GM18870 (cell line): ENCODE results near the gene AP1G1.
"Not testable (repeated sequence)": the region's sequence is repeated elsewhere in the genome, so short reads cannot be mapped to it uniquely, and the experiment has no call there.

Experiments used
- ATAC-seq: cut with Tn5 transposase; IDR thresholded peaks from one replicate; pipeline ENCODE4 v1.9.1; 2021; ENCODE audit warnings: moderate library complexity; ENCODE audit not compliant: unreplicated experiment

Gene AP1G1

GRCh38 chr16:71810155-71810530, 1.5 kb upstream of the AP1G1 start:
- ATAC-seq: not testable (repeated sequence)

- peak; percentile 27 for ATAC-seq
These were observed 585 bp downstream of the AP1G1 start for GRCh38 chr16:71807905-71808592.

- no peak for ATAC-seq
These were observed 5.3 kb downstream of the AP1G1 start for GRCh38 chr16:71803305-71803690.

- ATAC-seq: no peak
These were observed 12.0 kb downstream of the AP1G1 start for GRCh38 chr16:71796501-71797097.

GRCh38 chr16:71794943-71795342, 13.7 kb downstream of the AP1G1 start:
- no peak for ATAC-seq

GRCh38 chr16:71794018-71794417, 14.6 kb downstream of the AP1G1 start:
- ATAC-seq: no peak

- ATAC-seq: no peak
These were observed 16.5 kb downstream of the AP1G1 start for GRCh38 chr16:71792176-71792575.

- ATAC-seq: not testable (repeated sequence)
These were observed 18.3 kb downstream of the AP1G1 start for GRCh38 chr16:71790329-71790728.

GRCh38 chr16:71789136-71789535, 19.5 kb downstream of the AP1G1 start:
- ATAC-seq: no peak

- no peak for ATAC-seq
These were observed 20.1 kb downstream of the AP1G1 start for GRCh38 chr16:71788578-71788977.

- not testable (repeated sequence) for ATAC-seq
These were observed 23.5 kb downstream of the AP1G1 start for GRCh38 chr16:71785143-71785542.

- no peak for ATAC-seq
These were observed 24.5 kb downstream of the AP1G1 start for GRCh38 chr16:71784093-71784492.

GRCh38 chr16:71781741-71782140, 26.9 kb downstream of the AP1G1 start:
- no peak for ATAC-seq

- no peak for ATAC-seq
These were observed 28.0 kb downstream of the AP1G1 start for GRCh38 chr16:71780521-71781089.

- ATAC-seq: no peak
These were observed 29.9 kb downstream of the AP1G1 start for GRCh38 chr16:71778780-71779179.

- ATAC-seq: no peak
These were observed 31.3 kb downstream of the AP1G1 start for GRCh38 chr16:71777329-71777728.

- ATAC-seq: no peak
These were observed 32.7 kb downstream of the AP1G1 start for GRCh38 chr16:71775949-71776348.

GRCh38 chr16:71771571-71771970, 37.1 kb downstream of the AP1G1 start:
- no peak for ATAC-seq

- ATAC-seq: no peak
These were observed 39.4 kb downstream of the AP1G1 start for GRCh38 chr16:71769222-71769621.

- ATAC-seq: no peak
These were observed 41.4 kb downstream of the AP1G1 start for GRCh38 chr16:71767060-71767900.

- no peak for ATAC-seq
These were observed 46.4 kb downstream of the AP1G1 start for GRCh38 chr16:71762186-71762585.

- no peak for ATAC-seq
These were observed 47.5 kb downstream of the AP1G1 start for GRCh38 chr16:71761097-71761496.
